ENCODE results near the gene SURF4.
"Not testable (repeated sequence)": the region's sequence is repeated elsewhere in the genome, so short reads cannot be mapped to it uniquely, and the experiment has no call there.

The SURF4 gene

GRCh38 chr9:133397370-133397769 is 21.5 kb upstream of the SURF4 start:
- DNase-seq: no peak

- no peak for DNase-seq
These were observed 21.1 kb upstream of the SURF4 start for GRCh38 chr9:133396952-133397351.

- no peak for DNase-seq
These were observed 18.9 kb upstream of the SURF4 start for GRCh38 chr9:133394687-133395271.

GRCh38 chr9:133393399-133393798 is 17.5 kb upstream of the SURF4 start:
- DNase-seq: no peak

- not testable (repeated sequence) for DNase-seq
These were observed 16.4 kb upstream of the SURF4 start for GRCh38 chr9:133392308-133392707.

GRCh38 chr9:133391449-133391848 is 15.6 kb upstream of the SURF4 start:
- DNase-seq: not testable (repeated sequence)

- DNase-seq: no peak
These were observed 14.9 kb upstream of the SURF4 start for GRCh38 chr9:133390713-133391112.

GRCh38 chr9:133389562-133389961 is 13.7 kb upstream of the SURF4 start:
- DNase-seq: no peak

GRCh38 chr9:133389025-133389557 is 13.2 kb upstream of the SURF4 start:
- DNase-seq: no peak

- DNase-seq: no peak
These were observed 11.8 kb upstream of the SURF4 start for GRCh38 chr9:133387680-133388079.

GRCh38 chr9:133386338-133386737 is 10.5 kb upstream of the SURF4 start:
- DNase-seq: no peak

- no peak for DNase-seq
These were observed 9.6 kb upstream of the SURF4 start for GRCh38 chr9:133385452-133385851.

GRCh38 chr9:133384736-133385321 is 9.0 kb upstream of the SURF4 start:
- DNase-seq: no peak

- DNase-seq: no peak
These were observed 7.6 kb upstream of the SURF4 start for GRCh38 chr9:133383438-133383837.

- no peak for DNase-seq
These were observed 6.8 kb upstream of the SURF4 start for GRCh38 chr9:133382507-133383141.

- DNase-seq: no peak
These were observed 4.9 kb upstream of the SURF4 start for GRCh38 chr9:133380734-133381133.

GRCh38 chr9:133379153-133380086 is 3.6 kb upstream of the SURF4 start:
- DNase-seq: no peak

- no peak for DNase-seq
These were observed 2.6 kb upstream of the SURF4 start for GRCh38 chr9:133378408-133378962.

- no peak for DNase-seq
These were observed 1.9 kb upstream of the SURF4 start for GRCh38 chr9:133377721-133378216.

- not testable (repeated sequence) for DNase-seq
These were observed 1.4 kb upstream of the SURF4 start for GRCh38 chr9:133377280-133377679.

GRCh38 chr9:133375116-133375723 is 640 bp downstream of the SURF4 start:
- DNase-seq: no peak

GRCh38 chr9:133374612-133375115 is 1.2 kb downstream of the SURF4 start:
- no peak for DNase-seq

Measured in KG1 (cell line).